Left renal pelvis (tissue), 4 donors: ENCODE measurements around the gene PRPF38A. TPM values are rescaled to one million over a fixed set of nuclear protein-coding genes. Genes with fewer than 3 reads are reported as not detected.

ENCODE experiments used
- DNase-seq, 4 donors: peaks; one replicate each; pipeline ENCODE4 v3.0.0-alpha.2; 2013; ENCODE audit warnings: low read depth in 4 of 4, low spot score in 3 of 4
- polyA plus RNA-seq, 4 donors: library from polyadenylated mRNA; unstranded; fragments of 120-200 nt; gene quantifications; one replicate each; pipeline ENCODE4 v1.2.1, GENCODE V29; 2013; ENCODE audit not compliant: insufficient read length in 4 of 4

PRPF38A gene
- polyA plus RNA-seq, 4 donors: 66.6 to 86.0 (median 79.2) TPM

- no peak for DNase-seq
Observed at GRCh38 chr1:52393174-52393573, 11.2 kb upstream of the PRPF38A start.

- no peak for DNase-seq
Observed at GRCh38 chr1:52399629-52400028, 4.8 kb upstream of the PRPF38A start.

- no peak for DNase-seq
Observed at GRCh38 chr1:52400131-52400530, 4.3 kb upstream of the PRPF38A start.

GRCh38 chr1:52402860-52403240 lies 1.6 kb upstream of the PRPF38A start:
- DNase-seq: no peak

GRCh38 chr1:52403566-52404115 lies 761 bp upstream of the PRPF38A start:
- DNase-seq: peak in 1 of 4 donors; percentile 7

GRCh38 chr1:52404975-52405338 lies 555 bp downstream of the PRPF38A start:
- DNase-seq: no peak

- no peak for DNase-seq
Observed at GRCh38 chr1:52413410-52413989, 9.1 kb downstream of the PRPF38A start.

GRCh38 chr1:52414942-52415341 lies 10.5 kb downstream of the PRPF38A start:
- DNase-seq: no peak

- DNase-seq: no peak
Observed at GRCh38 chr1:52416811-52417210, 12.4 kb downstream of the PRPF38A start.

GRCh38 chr1:52420713-52421112 lies 16.3 kb downstream of the PRPF38A start:
- no peak for DNase-seq

- DNase-seq: no peak
Observed at GRCh38 chr1:52423055-52423454, 18.7 kb downstream of the PRPF38A start.

- no peak for DNase-seq
Observed at GRCh38 chr1:52423771-52424170, 19.4 kb downstream of the PRPF38A start.

- no peak for DNase-seq
Observed at GRCh38 chr1:52424231-52424636, 19.8 kb downstream of the PRPF38A start.

GRCh38 chr1:52424813-52425212 lies 20.4 kb downstream of the PRPF38A start:
- DNase-seq: no peak

- DNase-seq: no peak
Observed at GRCh38 chr1:52426371-52426770, 22.0 kb downstream of the PRPF38A start.

- no peak for DNase-seq
Observed at GRCh38 chr1:52427152-52427551, 22.8 kb downstream of the PRPF38A start.

- no peak for DNase-seq
Observed at GRCh38 chr1:52432807-52433206, 28.4 kb downstream of the PRPF38A start.

GRCh38 chr1:52435211-52435610 lies 30.8 kb downstream of the PRPF38A start:
- DNase-seq: no peak

GRCh38 chr1:52435650-52436049 lies 31.2 kb downstream of the PRPF38A start:
- no peak for DNase-seq

- DNase-seq: no peak
Observed at GRCh38 chr1:52436817-52437216, 32.4 kb downstream of the PRPF38A start.

- DNase-seq: no peak
Observed at GRCh38 chr1:52439976-52440375, 35.6 kb downstream of the PRPF38A start.

GRCh38 chr1:52444463-52444862 lies 40.1 kb downstream of the PRPF38A start:
- DNase-seq: no peak

- DNase-seq: no peak
Observed at GRCh38 chr1:52454127-52454526, 49.7 kb downstream of the PRPF38A start.
